ENCODE results near the gene CDKN1A.
"Not testable (repeated sequence)": the region's sequence is repeated elsewhere in the genome, so short reads cannot be mapped to it uniquely, and the experiment has no call there.

CDKN1A gene

GRCh38 chr6:36716476-36717093 is 38.1 kb downstream of the CDKN1A start:
- no peak overlapping the region for H3K27ac ChIP-seq (ENCODE audit: low read length)
- H3K4me3 ChIP-seq (ENCODE audit: low read depth in 1 of 2, low read length in 2 of 2), result no peak overlapping the region
- H3K4me1 ChIP-seq (ENCODE audit: control insufficient read depth in 1 of 2, insufficient read depth in 2 of 2, low read length in 2 of 2), result no peaks in the 10 kb centered on the region
- no peaks in the 10 kb centered on the region for H3K36me3 ChIP-seq (ENCODE audit: control insufficient read depth in 1 of 2, insufficient read depth in 2 of 2, low read length in 2 of 2)
- no peaks in the 10 kb centered on the region for H3K9me3 ChIP-seq (ENCODE audit: control insufficient read depth in 1 of 2, low read length in 2 of 2)
- no peaks in the 10 kb centered on the region for H3K27me3 ChIP-seq (ENCODE audit: low read depth, low read length)

DNA sequence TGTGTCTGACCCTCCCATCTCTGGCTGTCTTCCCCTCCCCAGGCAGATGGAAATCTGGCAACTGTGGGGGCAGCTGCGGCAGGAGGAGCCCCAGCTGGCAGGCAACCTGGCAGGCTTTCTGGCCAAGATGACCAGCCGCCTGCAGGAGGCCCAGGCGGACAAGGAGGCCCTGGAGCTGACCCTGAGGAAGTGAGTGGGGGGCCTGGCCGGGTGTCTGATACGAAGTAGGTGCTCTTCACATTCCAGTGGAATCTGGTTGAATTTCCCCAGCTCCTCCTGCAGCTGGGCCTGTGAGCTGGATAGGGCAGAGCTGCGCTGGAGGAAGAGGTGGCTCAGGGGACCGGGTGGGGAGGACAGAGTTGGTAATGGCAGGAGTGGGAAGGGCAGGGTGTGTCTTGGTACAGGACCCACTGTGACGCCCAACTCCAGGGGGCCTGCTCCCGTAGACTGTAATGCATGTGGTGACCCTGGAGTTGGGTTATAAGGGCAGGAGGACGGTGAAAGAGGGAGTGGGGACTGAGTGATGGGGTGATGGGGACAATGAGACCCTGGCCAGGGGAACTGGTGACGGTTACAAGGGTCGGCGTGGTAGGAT is 38.8 kb downstream of the CDKN1A start:
- Histone ChIP-seq H3K27ac (ENCODE audit: low read length) (no peak overlapping the region), H3K27me3 (ENCODE audit: low read depth, low read length) (no peaks in the 10 kb centered on the region), H3K9me3 (ENCODE audit: control insufficient read depth in 1 of 2, low read length in 2 of 2) (no peaks in the 10 kb centered on the region)

GRCh38 chr6:36717871-36718540 is 39.5 kb downstream of the CDKN1A start:
- Histone ChIP-seq H3K4me1 (ENCODE audit: control insufficient read depth in 1 of 2, insufficient read depth in 2 of 2, low read length in 2 of 2) (no peaks in the 10 kb centered on the region), H3K36me3 (ENCODE audit: control insufficient read depth in 1 of 2, insufficient read depth in 2 of 2, low read length in 2 of 2) (no peaks in the 10 kb centered on the region)

More for the DNA sequence above, 38.8 kb downstream of the CDKN1A start:
- H3K4me3 ChIP-seq (ENCODE audit: low read depth in 1 of 2, low read length in 2 of 2), result no peak overlapping the region
- H3K36me3 ChIP-seq (ENCODE audit: control insufficient read depth in 1 of 2, insufficient read depth in 2 of 2, low read length in 2 of 2), result no peaks in the 10 kb centered on the region
- H3K4me1 ChIP-seq (ENCODE audit: control insufficient read depth in 1 of 2, insufficient read depth in 2 of 2, low read length in 2 of 2), result no peaks in the 10 kb centered on the region

GRCh38 chr6:36718560-36718959 is 40.0 kb downstream of the CDKN1A start:
- H3K4me1 ChIP-seq (ENCODE audit: control insufficient read depth in 1 of 2, insufficient read depth in 2 of 2, low read length in 2 of 2), result no peaks in the 10 kb centered on the region
- H3K27me3 ChIP-seq (ENCODE audit: low read depth, low read length), result no peaks in the 10 kb centered on the region
- no peaks in the 10 kb centered on the region for H3K9me3 ChIP-seq (ENCODE audit: control insufficient read depth in 1 of 2, low read length in 2 of 2)
- H3K36me3 ChIP-seq (ENCODE audit: control insufficient read depth in 1 of 2, insufficient read depth in 2 of 2, low read length in 2 of 2), result no peaks in the 10 kb centered on the region
- no peak overlapping the region for H3K4me3 ChIP-seq (ENCODE audit: low read depth in 1 of 2, low read length in 2 of 2)
- H3K27ac ChIP-seq (ENCODE audit: low read length), result no peak overlapping the region

More at GRCh38 chr6:36717871-36718540, 39.5 kb downstream of the CDKN1A start:
- H3K4me3 ChIP-seq (ENCODE audit: low read depth in 1 of 2, low read length in 2 of 2), result no peak overlapping the region
- H3K27me3 ChIP-seq (ENCODE audit: low read depth, low read length), result no peaks in the 10 kb centered on the region
- no peaks in the 10 kb centered on the region for H3K9me3 ChIP-seq (ENCODE audit: control insufficient read depth in 1 of 2, low read length in 2 of 2)
- H3K27ac ChIP-seq (ENCODE audit: low read length), result no peak overlapping the region

DNA sequence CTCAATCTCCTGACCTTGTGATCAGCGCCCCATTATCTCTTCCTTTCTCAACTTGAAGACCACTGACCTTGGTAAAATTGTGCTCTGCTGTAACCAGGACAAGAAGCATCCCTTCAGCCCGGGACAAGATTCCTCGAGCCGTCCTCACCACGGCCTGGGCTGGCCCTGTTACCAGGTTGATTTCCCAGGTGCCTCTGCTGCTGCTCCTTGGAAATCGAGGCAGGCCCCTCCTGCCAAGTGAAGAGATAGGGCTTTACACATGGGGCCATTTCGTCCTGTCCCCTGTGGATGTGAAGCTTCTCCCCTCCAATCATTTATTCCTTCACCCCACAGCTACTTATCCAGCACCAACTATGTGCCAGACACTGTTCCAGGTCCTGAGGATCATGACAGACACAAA is 40.6 kb downstream of the CDKN1A start:
- no peaks in the 10 kb centered on the region for H3K36me3 ChIP-seq (ENCODE audit: control insufficient read depth in 1 of 2, insufficient read depth in 2 of 2, low read length in 2 of 2)
- no peaks in the 10 kb centered on the region for H3K4me1 ChIP-seq (ENCODE audit: control insufficient read depth in 1 of 2, insufficient read depth in 2 of 2, low read length in 2 of 2)
- no peak overlapping the region for H3K4me3 ChIP-seq (ENCODE audit: low read depth in 1 of 2, low read length in 2 of 2)
- H3K9me3 ChIP-seq (ENCODE audit: control insufficient read depth in 1 of 2, low read length in 2 of 2), result no peaks in the 10 kb centered on the region
- H3K27ac ChIP-seq (ENCODE audit: low read length), result no peak overlapping the region
- no peaks in the 10 kb centered on the region for H3K27me3 ChIP-seq (ENCODE audit: low read depth, low read length)

DNA sequence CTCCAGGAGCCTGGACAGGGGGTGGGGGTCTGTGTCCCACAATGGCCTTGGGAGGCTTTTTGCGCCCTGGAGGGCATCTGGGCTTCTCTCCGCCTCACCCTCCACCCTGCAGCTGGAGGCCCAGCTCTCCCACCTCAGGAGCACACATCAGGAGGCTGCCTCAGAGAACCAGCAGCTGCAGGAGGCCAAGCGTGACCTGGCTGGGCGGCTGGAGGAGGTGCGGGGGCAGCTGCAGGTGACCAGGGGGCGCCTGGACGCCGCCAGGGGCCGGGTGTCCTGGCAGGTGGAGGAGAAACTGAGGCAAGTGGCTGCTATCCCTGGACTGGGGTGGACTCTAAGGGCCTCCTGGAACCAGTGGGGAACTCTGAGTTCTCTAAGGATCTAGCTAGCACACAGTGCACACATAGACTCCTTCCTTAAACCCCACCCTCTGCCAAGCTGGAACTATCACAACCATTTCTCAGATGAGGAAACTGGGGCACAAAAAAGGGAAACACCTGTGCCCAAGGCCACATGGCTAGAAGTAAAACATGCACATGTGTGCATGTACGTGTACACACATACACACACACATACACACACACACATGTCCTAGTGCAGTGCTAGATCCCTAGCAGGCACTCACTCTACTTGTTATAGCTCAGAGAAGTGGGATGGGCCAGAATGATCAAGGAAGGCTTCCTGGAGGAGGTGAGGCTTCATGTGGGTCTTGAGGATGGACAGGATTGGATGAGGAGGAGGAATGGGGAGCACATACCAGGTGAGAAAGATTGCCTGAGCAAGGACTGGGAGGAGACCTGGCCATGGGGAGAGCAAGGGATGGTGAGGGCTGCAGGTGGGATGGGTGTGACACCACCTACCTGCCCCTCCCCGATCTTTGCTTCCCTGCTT is 42.0 kb downstream of the CDKN1A start:
- no peak overlapping the region for H3K27ac ChIP-seq (ENCODE audit: low read length)
- H3K4me3 ChIP-seq (ENCODE audit: low read depth in 1 of 2, low read length in 2 of 2), result no peak overlapping the region
- H3K9me3 ChIP-seq (ENCODE audit: control insufficient read depth in 1 of 2, low read length in 2 of 2), result no peaks in the 10 kb centered on the region
- no peaks in the 10 kb centered on the region for H3K36me3 ChIP-seq (ENCODE audit: control insufficient read depth in 1 of 2, insufficient read depth in 2 of 2, low read length in 2 of 2)
- no peaks in the 10 kb centered on the region for H3K4me1 ChIP-seq (ENCODE audit: control insufficient read depth in 1 of 2, insufficient read depth in 2 of 2, low read length in 2 of 2)
- H3K27me3 ChIP-seq (ENCODE audit: low read depth, low read length), result no peaks in the 10 kb centered on the region

GRCh38 chr6:36721369-36722140 is 43.0 kb downstream of the CDKN1A start:
- Histone ChIP-seq H3K27ac (ENCODE audit: low read length) (no peak overlapping the region), H3K9me3 (ENCODE audit: control insufficient read depth in 1 of 2, low read length in 2 of 2) (no peaks in the 10 kb centered on the region), H3K27me3 (ENCODE audit: low read depth, low read length) (no peaks in the 10 kb centered on the region), H3K4me3 (ENCODE audit: low read depth in 1 of 2, low read length in 2 of 2) (no peak overlapping the region), H3K4me1 (ENCODE audit: control insufficient read depth in 1 of 2, insufficient read depth in 2 of 2, low read length in 2 of 2) (no peaks in the 10 kb centered on the region), H3K36me3 (ENCODE audit: control insufficient read depth in 1 of 2, insufficient read depth in 2 of 2, low read length in 2 of 2) (no peaks in the 10 kb centered on the region)

DNA sequence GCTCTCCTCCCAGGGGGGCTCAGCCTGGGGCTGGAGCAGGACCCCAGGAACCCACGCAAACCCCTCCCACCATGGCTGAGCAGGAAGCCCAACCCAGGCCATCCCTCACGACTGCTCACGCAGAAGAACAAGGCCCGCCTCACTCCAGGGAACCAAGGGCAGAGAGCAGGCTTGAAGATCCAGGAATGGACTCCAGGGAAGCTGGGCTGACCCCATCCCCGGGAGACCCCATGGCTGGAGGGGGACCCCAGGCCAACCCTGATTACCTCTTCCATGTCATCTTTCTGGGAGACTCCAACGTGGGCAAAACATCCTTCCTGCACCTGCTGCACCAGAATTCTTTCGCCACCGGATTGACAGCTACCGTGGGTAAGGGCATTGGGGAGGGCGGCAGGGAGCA is 43.9 kb downstream of the CDKN1A start:
- no peak overlapping the region for H3K27ac ChIP-seq (ENCODE audit: low read length)
- no peaks in the 10 kb centered on the region for H3K9me3 ChIP-seq (ENCODE audit: control insufficient read depth in 1 of 2, low read length in 2 of 2)
- H3K4me3 ChIP-seq (ENCODE audit: low read depth in 1 of 2, low read length in 2 of 2), result no peak overlapping the region
- no peaks in the 10 kb centered on the region for H3K27me3 ChIP-seq (ENCODE audit: low read depth, low read length)
- no peaks in the 10 kb centered on the region for H3K4me1 ChIP-seq (ENCODE audit: control insufficient read depth in 1 of 2, insufficient read depth in 2 of 2, low read length in 2 of 2)
- no peaks in the 10 kb centered on the region for H3K36me3 ChIP-seq (ENCODE audit: control insufficient read depth in 1 of 2, insufficient read depth in 2 of 2, low read length in 2 of 2)

DNA sequence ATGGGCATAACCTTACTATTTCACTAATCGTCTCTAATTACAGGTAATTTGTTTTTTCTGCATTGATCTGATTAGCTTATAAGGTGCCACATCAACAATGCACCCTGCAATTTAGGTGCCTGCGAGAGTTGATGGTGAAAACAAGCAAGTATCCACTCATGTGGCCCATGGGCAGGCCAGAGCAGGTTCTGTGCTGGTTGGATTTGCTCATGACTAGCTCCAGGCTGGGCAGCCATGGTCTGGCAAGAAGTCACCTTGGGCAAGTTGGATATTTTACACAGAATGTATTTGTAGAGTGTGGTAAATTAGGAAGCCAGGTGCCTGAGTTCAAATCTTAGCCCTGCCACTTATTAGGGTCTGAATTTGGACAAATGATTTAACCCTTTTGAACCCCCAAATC is 44.4 kb downstream of the CDKN1A start:
- no peaks in the 10 kb centered on the region for H3K4me1 ChIP-seq (ENCODE audit: control insufficient read depth in 1 of 2, insufficient read depth in 2 of 2, low read length in 2 of 2)
- no peaks in the 10 kb centered on the region for H3K9me3 ChIP-seq (ENCODE audit: control insufficient read depth in 1 of 2, low read length in 2 of 2)
- no peak overlapping the region for H3K27ac ChIP-seq (ENCODE audit: low read length)
- H3K27me3 ChIP-seq (ENCODE audit: low read depth, low read length), result no peaks in the 10 kb centered on the region
- H3K36me3 ChIP-seq (ENCODE audit: control insufficient read depth in 1 of 2, insufficient read depth in 2 of 2, low read length in 2 of 2), result no peaks in the 10 kb centered on the region
- no peak overlapping the region for H3K4me3 ChIP-seq (ENCODE audit: low read depth in 1 of 2, low read length in 2 of 2)

- H3K27me3 ChIP-seq (ENCODE audit: low read depth, low read length); H3K9me3 ChIP-seq (ENCODE audit: control insufficient read depth in 1 of 2, low read length in 2 of 2); H3K27ac ChIP-seq (ENCODE audit: low read length); H3K4me1 ChIP-seq (ENCODE audit: control insufficient read depth in 1 of 2, insufficient read depth in 2 of 2, low read length in 2 of 2); H3K4me3 ChIP-seq (ENCODE audit: low read depth in 1 of 2, low read length in 2 of 2); H3K36me3 ChIP-seq (ENCODE audit: control insufficient read depth in 1 of 2, insufficient read depth in 2 of 2, low read length in 2 of 2): not testable (repeated sequence)
These were observed 45.5 kb downstream of the CDKN1A start for GRCh38 chr6:36723992-36724391.

Measured in muscle layer of duodenum (tissue), 2 donors.